HG02623 (cell line): ENCODE measurements around the gene ADAMTS8.

Experiments
- ATAC-seq: cut with Tn5 transposase; IDR thresholded peaks from one replicate; pipeline ENCODE4 v1.9.1; 2021; ENCODE audit warnings: moderate library complexity; ENCODE audit not compliant: unreplicated experiment

The ADAMTS8 gene, protein sequence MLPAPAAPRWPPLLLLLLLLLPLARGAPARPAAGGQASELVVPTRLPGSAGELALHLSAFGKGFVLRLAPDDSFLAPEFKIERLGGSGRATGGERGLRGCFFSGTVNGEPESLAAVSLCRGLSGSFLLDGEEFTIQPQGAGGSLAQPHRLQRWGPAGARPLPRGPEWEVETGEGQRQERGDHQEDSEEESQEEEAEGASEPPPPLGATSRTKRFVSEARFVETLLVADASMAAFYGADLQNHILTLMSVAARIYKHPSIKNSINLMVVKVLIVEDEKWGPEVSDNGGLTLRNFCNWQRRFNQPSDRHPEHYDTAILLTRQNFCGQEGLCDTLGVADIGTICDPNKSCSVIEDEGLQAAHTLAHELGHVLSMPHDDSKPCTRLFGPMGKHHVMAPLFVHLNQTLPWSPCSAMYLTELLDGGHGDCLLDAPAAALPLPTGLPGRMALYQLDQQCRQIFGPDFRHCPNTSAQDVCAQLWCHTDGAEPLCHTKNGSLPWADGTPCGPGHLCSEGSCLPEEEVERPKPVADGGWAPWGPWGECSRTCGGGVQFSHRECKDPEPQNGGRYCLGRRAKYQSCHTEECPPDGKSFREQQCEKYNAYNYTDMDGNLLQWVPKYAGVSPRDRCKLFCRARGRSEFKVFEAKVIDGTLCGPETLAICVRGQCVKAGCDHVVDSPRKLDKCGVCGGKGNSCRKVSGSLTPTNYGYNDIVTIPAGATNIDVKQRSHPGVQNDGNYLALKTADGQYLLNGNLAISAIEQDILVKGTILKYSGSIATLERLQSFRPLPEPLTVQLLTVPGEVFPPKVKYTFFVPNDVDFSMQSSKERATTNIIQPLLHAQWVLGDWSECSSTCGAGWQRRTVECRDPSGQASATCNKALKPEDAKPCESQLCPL

DNA sequence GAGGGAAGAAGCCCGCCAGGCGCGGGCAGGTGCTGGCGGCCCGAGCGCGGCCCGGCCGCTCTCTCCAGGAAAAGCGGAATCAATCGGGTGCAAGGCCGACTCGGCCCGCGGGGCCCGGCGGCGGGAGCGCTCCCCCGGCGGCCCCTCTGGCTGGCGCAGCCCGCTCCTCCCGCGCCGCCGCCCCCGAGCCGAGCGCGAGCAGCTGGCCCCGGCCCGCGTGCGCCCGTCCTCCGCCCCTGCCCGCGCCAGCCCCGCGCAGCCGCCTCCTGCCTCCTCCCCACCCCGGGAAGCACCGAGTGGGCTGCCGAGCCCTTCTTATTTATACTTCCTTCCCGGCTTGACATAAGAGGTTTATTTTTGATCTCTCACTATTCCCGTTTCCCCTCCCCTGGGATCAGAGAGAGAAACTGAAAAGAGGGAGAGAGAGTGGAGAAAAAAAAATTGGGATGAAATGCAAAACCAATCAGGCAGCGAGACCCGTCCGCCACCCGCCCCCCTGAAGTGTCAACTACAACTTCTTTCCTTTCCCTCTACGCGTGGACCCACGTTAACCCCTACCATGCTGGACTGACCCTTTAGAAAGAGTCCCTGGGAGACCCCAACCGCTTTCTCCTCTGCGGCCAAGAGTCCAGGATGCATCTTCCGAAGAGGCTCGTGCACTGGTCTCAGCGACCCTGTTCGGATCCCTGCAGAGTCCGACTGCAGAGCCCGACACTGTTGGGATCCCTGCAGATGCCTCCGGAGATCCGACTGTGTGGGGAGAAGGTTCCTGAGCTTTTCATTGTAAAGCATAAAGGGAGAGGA, at the start of gene ADAMTS8:
Gene ADAMTS8 (minus strand): TSS at position 294 of the 804 bp plus-strand sequence. CDS start 323 bp downstream, outside the sequence.
- no peak for ATAC-seq

DNA sequence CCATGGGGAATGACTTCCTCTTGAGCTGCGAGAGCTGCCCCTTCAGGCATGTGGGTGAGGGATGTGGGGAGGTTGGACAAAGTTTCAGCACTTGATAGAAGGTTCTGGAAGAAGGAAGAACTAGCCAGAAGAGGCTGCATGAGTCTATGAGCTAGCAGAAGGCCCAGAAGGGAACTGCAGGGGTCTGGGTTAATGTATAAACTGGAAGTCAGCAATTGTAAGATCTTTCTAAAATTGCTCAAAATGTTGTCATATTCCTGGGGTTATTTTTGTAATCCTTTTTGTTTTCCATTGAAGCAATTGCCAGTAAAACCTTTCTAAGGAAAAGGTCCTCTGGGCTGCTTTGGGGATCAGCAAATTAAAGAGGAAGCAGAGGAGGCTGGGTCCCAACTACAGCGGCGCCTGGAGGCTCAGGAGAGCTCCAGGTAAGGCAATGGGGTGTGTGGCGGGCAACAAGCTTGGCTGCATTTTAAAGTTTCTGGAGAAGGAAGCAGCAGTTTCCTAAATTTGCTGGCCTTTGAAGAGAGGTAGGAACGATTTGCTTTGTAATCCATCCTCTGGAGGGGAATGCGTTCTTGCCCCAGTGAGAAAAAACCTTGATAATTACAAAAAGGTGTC, 49.3 kb upstream of the ADAMTS8 start:
- ATAC-seq, result no peak

DNA sequence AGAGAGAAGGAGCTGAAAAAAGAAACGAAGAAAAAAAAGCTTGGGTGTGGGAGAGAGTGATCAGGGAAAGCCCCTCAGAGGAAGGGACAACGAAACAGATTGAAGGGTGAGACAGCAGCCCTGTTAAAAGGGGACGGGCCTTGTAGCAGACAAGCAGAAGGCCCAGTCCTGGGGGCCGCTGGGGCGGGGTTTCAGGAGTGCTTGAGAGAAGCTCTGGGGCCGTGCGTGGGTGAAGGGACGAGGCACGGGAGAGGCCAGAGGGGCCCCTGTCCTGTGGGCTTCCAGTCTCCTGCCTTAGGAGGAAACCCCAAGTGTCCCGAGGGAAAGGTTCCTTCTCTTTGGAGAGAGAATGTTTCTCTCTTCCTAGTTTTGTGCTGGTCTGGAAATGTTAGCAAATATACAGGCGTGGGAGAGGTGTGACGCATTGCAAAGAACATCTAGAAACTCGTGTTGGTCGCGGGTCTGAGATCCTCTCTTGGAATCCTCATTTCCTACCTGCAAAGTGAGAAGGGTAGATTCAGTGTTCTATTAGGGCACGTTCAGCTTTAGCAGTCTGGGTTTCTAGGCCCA, 48.6 kb upstream of the ADAMTS8 start:
- no peak for ATAC-seq

DNA sequence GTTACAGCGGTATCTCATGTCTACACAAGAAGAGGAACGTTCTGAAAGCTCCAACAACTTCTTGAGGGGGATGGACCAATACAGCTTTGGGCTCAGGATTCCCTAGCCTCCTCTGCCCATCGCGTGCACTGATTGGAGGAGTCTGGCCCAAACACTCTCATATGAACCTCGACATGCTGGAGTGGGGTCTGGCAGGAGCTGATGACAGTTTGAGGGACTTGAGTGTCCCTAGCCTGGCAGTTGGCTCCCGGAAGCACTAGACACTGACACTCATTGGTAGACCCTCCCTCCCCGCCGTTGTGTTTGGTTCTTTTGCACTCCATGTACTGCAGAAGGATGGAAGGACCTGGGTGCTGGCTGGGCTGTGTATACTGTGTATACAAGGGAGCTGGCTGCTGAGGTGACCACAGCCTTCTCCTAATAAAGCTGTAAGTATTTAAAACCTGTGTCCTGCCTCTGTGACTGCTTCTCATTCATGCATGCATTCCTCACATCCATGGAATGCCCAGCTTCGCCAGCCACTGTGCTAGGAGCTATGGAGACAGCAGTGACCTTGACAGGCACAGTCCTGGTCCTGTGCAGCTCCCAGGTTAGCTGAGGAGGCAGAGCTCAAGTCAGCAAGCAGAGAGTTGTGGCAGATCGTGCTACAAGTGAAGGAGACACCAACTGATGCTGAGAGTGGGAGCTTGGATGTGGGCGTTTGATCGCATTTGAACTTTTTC, 48.0 kb upstream of the ADAMTS8 start:
- ATAC-seq, result no peak

DNA sequence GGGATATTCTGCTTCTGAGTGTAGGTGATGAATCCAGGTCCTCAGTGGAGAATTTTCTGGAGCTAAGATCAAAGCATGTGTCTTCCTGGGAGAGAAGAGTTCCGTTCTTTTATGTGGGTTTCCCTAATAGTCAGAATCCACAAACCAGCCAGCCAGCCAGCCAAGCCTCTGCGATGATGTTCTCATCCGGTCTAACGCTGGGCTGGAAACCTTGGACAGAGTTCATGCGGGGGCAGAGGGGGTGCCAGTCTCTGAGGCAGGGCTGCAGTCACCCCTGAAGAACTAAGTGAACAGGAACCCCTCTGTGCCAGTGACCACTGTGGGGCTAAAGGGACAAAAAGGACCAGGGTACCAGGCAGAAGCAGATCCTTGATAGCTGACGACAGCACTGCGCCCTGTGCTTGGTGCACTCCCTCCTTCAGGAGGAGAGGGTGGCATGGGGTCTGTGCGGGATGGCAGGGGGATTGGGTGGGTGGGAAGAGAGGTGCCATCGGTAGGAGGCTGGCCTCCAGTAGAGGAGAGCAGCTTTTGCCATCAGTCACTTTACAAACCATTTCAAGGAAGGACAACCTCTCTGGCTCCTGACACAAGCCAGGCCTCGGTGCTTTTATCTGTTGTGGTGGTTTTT, 47.1 kb upstream of the ADAMTS8 start:
- no peak for ATAC-seq

DNA sequence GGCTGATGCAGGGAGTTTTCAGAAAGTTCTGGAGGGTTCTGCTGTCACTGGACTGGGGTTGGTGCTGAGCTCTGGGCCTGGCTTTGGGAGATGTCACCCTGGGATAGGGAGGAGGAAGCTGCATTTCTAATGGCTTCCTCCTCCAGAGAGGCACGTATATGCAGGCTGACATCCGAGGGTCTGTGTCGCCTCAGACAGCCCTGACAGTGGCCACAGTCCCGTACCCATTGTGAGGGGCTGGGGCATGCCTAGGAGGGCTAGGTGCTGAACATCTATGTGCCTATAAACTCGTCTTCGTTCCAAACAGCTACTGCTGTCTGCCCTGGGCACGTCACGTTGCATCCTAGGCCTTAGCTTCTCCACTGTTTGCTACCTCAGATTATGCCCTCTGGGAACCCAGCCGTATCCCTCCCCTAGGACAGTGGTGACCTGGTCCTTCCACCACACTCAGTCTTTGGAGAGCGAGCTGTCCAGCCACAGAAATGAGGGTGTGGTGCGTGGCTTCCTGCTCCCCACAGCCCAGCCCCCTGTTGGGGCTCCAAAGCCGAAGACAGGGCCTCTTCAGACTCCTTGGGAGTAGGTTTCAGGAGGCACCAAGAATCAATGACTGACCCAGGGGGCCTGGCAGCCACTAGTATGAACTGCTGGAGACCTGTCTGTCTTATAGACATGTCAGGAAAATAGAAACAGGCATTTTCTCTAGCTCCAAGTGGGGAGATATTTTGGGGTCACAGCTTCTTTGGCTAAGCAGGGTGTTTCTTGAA, 46.4 kb upstream of the ADAMTS8 start:
- no peak for ATAC-seq

DNA sequence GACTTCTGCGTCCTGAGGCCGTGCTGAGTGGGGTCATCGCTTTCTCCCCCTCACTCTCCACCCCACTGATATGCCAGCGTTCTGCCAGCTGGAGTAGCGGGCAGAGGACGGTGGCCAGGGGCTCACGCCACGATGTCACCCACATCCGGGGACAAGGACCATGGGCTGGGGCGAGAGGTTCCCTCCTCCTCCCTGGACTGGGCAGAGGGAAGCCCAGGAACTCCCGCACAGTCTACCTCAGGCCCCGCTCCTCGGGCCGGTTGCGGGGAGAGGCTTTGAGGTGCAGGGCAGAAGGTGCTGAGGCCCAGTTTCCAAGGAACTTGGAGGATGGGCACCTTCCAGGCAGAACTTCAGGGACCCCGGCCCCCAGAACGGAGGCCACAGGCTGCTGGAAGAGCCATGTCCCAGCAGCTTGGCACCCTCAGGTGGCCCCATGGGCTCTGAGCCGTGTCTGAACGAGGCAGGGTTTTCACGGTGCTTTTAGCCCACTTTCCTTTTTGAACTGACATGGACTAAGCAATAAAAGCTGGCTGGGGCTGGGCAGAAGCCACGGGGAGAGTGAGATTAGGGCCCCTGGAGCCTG, 45.5 kb upstream of the ADAMTS8 start:
- no peak for ATAC-seq

DNA sequence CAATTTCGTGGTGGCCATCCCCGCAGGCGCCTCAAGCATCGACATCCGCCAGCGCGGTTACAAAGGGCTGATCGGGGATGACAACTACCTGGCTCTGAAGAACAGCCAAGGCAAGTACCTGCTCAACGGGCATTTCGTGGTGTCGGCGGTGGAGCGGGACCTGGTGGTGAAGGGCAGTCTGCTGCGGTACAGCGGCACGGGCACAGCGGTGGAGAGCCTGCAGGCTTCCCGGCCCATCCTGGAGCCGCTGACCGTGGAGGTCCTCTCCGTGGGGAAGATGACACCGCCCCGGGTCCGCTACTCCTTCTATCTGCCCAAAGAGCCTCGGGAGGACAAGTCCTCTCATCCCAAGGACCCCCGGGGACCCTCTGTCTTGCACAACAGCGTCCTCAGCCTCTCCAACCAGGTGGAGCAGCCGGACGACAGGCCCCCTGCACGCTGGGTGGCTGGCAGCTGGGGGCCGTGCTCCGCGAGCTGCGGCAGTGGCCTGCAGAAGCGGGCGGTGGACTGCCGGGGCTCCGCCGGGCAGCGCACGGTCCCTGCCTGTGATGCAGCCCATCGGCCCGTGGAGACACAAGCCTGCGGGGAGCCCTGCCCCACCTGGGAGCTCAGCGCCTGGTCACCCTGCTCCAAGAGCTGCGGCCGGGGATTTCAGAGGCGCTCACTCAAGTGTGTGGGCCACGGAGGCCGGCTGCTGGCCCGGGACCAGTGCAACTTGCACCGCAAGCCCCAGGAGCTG, 44.8 kb upstream of the ADAMTS8 start:
- no peak for ATAC-seq

DNA sequence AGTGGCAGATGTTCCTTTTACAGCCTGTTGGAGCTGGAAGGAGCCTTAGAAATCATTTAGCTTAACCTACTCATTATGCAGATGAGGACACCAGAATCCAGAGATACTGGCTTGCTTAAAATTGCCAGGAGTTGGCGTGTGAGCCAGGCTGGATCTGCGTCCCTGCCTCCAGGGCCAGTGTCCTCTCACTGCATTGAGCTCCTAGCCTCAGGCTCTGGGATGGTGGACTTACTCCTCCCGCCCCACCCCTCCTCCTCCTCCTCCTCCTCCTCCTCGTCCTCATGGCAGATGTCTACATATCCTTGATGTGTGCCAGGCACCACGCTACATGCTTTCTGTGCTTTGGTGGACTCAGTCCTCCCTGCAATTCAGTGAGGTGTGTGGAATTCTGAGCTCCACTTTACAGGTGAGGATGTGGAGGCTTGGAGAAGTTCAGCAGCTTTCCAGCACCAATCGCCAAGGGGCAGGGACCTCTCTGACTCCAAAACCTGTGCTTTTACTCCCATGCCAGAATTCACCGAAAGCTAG, 44.1 kb upstream of the ADAMTS8 start:
- ATAC-seq, result no peak

DNA sequence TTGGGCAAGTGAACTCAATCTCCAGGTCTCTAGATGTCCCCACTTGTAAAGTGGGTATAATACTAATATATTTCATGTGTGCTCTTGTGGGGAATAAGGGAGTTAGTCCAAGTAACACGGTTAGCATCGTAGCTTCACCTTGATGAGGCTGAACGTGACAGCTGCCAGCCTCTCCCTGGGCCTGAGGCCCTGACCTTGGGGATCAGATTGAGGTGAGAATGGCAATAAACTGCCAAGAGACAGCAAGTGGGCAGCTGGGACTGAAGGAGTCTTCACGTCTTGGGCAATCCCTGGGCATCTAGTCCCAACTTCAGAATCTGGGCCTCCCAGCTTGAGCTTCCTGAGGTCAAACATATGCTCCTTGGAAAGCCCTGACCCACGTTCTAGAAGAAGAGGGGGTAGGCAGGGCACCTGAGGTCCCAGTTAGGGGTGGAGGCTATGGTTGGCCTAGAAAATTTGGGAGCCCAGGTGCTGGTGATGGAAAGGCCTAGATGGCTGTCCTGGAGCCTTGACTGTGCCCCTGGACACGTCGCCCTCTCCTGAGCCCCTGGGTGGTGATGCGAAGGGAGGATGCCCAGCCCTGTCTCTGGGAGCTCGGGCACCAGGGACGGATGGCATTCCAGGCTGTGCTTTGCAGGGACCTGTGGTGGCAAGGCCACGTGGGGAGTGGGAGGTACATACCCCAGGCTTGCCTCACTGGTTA, 43.5 kb upstream of the ADAMTS8 start:
- ATAC-seq, result no peak

DNA sequence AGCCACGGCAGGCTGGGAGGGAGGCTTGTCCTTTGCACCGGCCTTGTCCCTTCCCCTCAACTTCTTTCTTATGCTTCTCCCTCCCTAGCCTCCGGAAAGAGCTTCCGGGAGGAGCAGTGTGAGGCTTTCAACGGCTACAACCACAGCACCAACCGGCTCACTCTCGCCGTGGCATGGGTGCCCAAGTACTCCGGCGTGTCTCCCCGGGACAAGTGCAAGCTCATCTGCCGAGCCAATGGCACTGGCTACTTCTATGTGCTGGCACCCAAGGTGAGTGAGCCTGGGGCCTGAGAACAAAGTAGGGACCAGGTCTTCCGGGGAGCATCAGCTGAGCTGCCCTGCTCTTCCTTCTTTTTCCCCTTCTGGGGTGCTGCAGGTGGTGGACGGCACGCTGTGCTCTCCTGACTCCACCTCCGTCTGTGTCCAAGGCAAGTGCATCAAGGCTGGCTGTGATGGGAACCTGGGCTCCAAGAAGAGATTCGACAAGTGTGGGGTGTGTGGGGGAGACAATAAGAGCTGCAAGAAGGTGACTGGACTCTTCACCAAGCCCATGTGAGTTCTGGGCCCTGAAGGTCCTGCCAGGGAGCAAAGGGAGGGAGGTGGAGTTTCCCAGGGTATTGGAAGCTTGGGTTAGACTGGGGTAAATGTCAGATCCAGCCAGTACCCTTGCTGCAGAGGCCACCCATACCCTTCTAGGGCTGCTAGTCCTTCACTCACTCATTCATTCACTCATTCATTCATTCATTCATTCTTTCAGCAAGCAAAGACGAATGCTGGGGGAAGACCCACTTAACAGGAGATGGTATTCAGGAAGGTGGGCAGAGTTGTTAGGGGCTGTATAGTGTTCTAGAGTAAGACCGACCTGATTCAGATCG, 42.7 kb upstream of the ADAMTS8 start:
- ATAC-seq, result no peak

DNA sequence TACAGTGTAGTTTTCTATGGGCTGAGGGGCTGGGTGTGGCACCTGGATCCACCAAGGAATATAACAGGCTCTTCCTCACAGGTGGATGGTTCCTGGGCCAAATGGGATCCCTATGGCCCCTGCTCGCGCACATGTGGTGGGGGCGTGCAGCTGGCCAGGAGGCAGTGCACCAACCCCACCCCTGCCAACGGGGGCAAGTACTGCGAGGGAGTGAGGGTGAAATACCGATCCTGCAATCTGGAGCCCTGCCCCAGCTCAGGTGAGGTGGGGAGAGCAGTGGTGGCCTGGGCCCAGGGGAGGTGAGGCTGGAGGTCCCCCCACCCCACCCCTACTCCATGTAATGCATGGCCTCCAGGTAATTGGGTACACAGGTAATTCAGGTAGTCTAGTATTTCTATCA, 40.8 kb upstream of the ADAMTS8 start:
- no peak for ATAC-seq

DNA sequence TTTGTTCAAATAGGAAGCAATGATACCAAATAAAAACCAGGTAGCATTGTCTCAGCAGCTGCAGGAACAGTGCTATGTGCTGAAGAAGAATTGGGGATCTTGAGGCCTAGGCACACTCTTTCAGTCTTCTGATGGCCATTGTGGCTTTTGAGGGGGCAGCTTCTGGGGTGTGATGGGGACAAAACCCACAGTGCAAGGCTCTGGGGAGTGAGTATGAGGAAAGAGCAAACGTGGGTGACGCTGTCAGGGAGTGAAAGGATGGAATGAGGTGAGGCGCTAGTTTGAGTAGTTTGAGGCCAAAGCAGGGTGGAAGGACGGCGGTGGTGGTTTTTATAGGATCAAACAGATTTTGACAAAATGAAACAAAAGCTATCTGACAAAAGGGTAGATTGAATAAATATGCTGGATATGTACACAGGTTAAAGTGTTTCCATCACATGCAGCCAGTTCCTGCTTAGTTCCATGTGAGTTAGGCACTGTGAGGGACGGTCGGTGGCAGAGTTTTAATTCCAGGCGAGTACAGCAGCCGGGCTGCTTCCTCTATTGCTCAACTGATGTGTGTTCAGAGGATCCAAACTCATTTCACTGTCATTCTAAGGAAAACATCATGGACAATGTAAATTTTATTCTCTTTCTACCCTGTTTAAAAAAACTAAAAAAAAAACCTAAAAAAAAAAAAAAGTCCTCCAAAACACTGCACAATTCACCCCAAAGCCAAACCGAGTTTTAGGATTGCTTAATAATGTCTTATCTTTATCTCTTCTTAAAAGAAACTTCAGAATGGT, 38.9 kb upstream of the ADAMTS8 start:
- ATAC-seq, result no peak

DNA sequence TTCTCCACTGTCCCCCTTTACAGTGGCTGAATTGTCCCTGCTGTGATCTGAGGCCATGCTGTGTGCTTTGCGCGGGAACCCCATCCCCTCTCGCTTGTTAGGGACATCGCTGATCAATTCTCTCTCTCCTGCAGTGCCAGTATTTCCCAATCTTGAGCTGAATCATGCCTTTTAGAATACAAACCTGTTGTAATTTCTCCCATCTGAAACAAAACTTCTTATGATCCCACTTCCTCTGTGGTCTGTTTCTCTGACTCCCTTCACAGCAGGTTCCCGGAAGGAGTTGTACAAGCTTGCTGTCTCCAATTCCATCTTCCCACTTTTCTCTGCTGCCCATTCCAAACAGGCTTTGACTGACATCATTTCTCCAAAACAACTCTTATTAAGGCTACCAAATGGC, 36.9 kb upstream of the ADAMTS8 start:
- ATAC-seq, result no peak

DNA sequence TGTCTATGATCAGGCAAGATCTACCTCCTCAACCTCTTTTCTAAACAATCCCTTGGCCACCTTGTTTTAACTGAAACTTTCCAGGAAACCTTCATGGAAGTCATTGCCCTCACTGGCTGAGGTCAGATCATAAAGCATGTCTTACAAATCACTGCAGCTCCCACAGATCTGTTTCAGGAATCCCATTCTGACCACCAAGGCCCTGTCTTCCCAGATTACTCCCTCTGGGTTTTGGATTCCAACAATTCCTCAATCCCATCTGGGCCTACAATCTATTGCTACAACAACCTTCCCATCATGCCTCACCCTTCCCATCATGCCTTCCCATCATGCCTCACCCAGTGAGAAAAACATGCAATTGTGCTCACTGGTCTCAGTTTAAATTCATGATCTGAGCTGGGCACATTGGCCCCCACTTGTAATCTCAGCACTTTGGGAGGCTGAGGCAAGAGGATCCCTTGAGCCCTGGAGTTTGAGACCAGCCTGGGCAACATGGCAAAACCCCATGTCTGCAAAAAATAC, 35.9 kb upstream of the ADAMTS8 start:
- ATAC-seq, result no peak
